Lung (tissue), 16 donors: ENCODE data around the gene HAAO. TPM values are rescaled to one million over a fixed set of nuclear protein-coding genes. Genes with fewer than 3 reads are reported as not detected.

Experiments
- ATAC-seq: fragments of 200-7000 bp; cut with Tn5 transposase; one replicate; pipeline ENCODE4 v1.9.1; 2020; ENCODE audit warnings: moderate number of reproducible peaks; ENCODE audit not compliant: insufficient read depth, low FRiP score
- DNase-seq, 3 donors: peaks; one replicate each; pipeline ENCODE4 v3.0.0-alpha.2; 2013 to 2017
- H3K27ac ChIP-seq, 2 donors: one replicate each; pipeline ENCODE4 v1.5.1; 2013; ENCODE audit warnings: mild to moderate bottlenecking in 2 of 2, moderate library complexity in 2 of 2, control low read depth in 1 of 2, inconsistent platforms in 1 of 2, low read depth in 1 of 2, low read length in 1 of 2
- H3K27me3 ChIP-seq, 3 donors: one replicate each; pipeline ENCODE4 v1.5.1; 2013; ENCODE audit warnings: low read length in 2 of 3; ENCODE audit not compliant: control insufficient read depth in 3 of 3, insufficient read depth in 3 of 3
- H3K36me3 ChIP-seq, 4 donors: one replicate each; pipeline ENCODE4 v1.5.1; 2013; ENCODE audit warnings: low read length in 4 of 4, mild to moderate bottlenecking in 1 of 4, moderate library complexity in 1 of 4; ENCODE audit not compliant: control insufficient read depth in 4 of 4, insufficient read depth in 4 of 4
- H3K4me1 ChIP-seq, 5 donors: one replicate each; pipeline ENCODE4 v1.5.1; 2013; ENCODE audit warnings: low read length in 5 of 5, mild to moderate bottlenecking in 2 of 5, moderate library complexity in 1 of 5; ENCODE audit not compliant: control insufficient read depth in 5 of 5, insufficient read depth in 5 of 5
- H3K4me3 ChIP-seq: one replicate; pipeline ENCODE4 v1.5.1; 2013; ENCODE audit warnings: mild to moderate bottlenecking, control low read depth, moderate library complexity
- H3K9ac ChIP-seq, 2 donors: one replicate each; pipeline ENCODE4 v1.5.1; 2013; ENCODE audit warnings: low read length in 2 of 2, control low read depth in 1 of 2; ENCODE audit not compliant: insufficient read depth in 1 of 2
- H3K9me3 ChIP-seq, 4 donors: one replicate each; pipeline ENCODE4 v1.5.1; 2013; ENCODE audit warnings: low read length in 3 of 4, mild to moderate bottlenecking in 1 of 4, moderate library complexity in 1 of 4; ENCODE audit not compliant: control insufficient read depth in 4 of 4, insufficient read depth in 3 of 4
- WGBS, 2 donors: extraction: QIAGEN DNeasy Blood & Tissue Kit; methylation state at CpG; one replicate each; pipeline ENCODE4 v1.1.7; 2013; 5-methylcytosine and 5-hydroxymethylcytosine counted together
- long read RNA-seq, 5 donors: transcript quantifications; one replicate each; lab custom pipeline, GENCODE V29; 2026
- polyA plus RNA-seq, 2 donors: library from polyadenylated mRNA; stranded (reverse); fragments of 200-250 nt; gene quantifications; one replicate each; pipeline ENCODE4 v1.2.1, GENCODE V29; 2013
- total RNA-seq, 2 donors: library from RNA; depleted of rRNA in 1 of 2; stranded (reverse); fragments of >200 nt in 1 of 2; gene quantifications; one replicate each; pipeline ENCODE4 v1.2.1, GENCODE V29; 2014 to 2021
- TF ChIP-seq, protein P1 (sequence below): IDR thresholded peaks from 2 replicates; pipeline ENCODE4 v1.5.1; 2012; ENCODE audit warnings: mild to moderate bottlenecking; ENCODE audit errors: control extremely low read depth, extremely low read depth
- donor health status: control.
- donor health status: control.
- donor health status: Bipolar disorder and iron deficiency.
- donor health status: healthy.
- donor health status: DM: yes; HTN: yes; CAD: no.

The HAAO gene
- total RNA-seq (10 to 100 TPM; 12.5 to 13.0 TPM), polyA plus RNA-seq (1 to 10 TPM; 3.7 to 6.2 TPM)
- long read RNA-seq, donor 1, partial matches to known transcripts = 0 of 6 reads
- long read RNA-seq, donor 1, other reads (novel, unspliced or antisense) = 0 of 6 reads
- long read RNA-seq, donor 2, partial matches to known transcripts = 0 of 4 reads
- long read RNA-seq, donor 2, other reads (novel, unspliced or antisense) = 0 of 4 reads
- long read RNA-seq, donor 3, partial matches to known transcripts = 0 of 3 reads
- long read RNA-seq, donor 3, other reads (novel, unspliced or antisense) = 0 of 3 reads
- long read RNA-seq, donor 4, partial matches to known transcripts = 0 of 2 reads
- long read RNA-seq, donor 4, other reads (novel, unspliced or antisense) = 0 of 2 reads
- long read RNA-seq, donor 5, partial matches to known transcripts = 7 of 11 reads
- long read RNA-seq, donor 5, other reads (novel, unspliced or antisense) = 0 of 11 reads

DNA sequence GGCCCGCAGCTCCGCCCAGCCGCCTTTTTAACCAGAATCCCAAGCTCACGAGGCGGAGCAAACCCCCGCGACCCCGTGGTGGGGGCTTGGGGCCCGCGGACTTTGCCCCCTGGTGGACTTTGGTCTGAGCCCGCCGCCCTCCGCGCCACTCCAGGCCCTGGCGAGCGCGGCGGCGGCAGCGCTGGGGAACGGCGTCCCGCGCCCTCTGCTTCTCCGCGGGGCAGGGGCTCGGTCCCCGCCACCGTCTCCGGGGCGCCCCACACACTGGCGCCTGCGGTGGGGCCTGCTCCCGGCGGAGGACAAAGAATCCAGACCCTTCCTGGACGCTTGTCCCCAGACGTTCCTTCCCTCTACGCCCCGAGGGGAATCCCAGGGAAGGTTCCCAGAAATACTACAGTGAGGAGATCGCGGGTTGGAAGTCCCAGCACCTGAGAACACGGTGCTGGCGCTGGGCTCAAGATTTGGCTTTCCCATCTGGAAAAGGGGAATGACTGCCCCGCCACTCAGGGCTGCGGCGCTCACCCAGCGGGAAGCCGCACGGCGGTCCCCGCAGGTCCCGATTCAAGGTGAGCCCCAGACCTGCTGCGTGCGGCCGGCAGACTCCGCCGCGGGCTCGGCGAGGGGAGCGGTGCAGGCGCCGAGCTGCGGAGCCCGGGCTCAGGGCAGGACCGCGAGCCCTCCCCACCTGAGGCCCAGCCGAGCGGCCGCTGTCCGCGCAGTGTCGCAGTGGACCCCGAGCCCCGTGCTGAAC, at the start of gene HAAO:
TSS of gene HAAO (minus strand) at position 1 of the 751 bp plus-strand sequence. CDS start 47 bp downstream, outside the sequence.
- H3K4me1 ChIP-seq = peaks cover 0 to 36% (median 24%) of the 10 kb centered on the region in 5 donors

DNA sequence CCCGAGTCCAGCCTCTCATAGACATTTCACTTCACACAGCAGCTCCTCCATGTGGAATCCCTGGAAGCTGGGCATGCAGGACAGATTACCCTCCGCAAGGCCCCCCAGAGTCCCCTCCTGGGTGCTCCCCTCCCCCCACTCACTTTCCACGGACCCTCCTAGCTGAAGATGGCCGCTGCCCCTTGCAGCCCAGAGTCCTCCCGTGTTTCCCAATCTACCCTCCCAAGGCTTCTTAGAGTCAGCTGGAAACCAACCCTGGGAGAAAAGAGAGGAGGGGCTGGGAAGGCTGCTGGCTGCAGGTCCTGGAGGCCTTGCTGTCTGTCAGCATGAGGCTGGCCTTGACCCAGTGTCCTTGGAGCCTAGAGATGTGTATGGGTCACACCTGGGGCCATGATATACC, 49.0 kb upstream of the HAAO start:
- Histone ChIP-seq H3K9me3 (peaks cover 0 to 2% (median 0%) of the 10 kb centered on the region in 4 donors), H3K27me3 (no peaks in the 10 kb centered on the region), H3K9ac (no peak overlapping the region), H3K4me3 (no peak overlapping the region), H3K27ac (no peak overlapping the region), H3K4me1 (peaks cover 0 to 22% (median 11%) of the 10 kb centered on the region in 5 donors), H3K36me3 (no peaks in the 10 kb centered on the region)
- WGBS, 2 donors = 93% methylated on average over 5 of the region's 5 CpGs
- DNase-seq (no peak), ATAC-seq (no peak)
- TF ChIP-seq, protein P1, sequence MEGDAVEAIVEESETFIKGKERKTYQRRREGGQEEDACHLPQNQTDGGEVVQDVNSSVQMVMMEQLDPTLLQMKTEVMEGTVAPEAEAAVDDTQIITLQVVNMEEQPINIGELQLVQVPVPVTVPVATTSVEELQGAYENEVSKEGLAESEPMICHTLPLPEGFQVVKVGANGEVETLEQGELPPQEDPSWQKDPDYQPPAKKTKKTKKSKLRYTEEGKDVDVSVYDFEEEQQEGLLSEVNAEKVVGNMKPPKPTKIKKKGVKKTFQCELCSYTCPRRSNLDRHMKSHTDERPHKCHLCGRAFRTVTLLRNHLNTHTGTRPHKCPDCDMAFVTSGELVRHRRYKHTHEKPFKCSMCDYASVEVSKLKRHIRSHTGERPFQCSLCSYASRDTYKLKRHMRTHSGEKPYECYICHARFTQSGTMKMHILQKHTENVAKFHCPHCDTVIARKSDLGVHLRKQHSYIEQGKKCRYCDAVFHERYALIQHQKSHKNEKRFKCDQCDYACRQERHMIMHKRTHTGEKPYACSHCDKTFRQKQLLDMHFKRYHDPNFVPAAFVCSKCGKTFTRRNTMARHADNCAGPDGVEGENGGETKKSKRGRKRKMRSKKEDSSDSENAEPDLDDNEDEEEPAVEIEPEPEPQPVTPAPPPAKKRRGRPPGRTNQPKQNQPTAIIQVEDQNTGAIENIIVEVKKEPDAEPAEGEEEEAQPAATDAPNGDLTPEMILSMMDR = no peak

More for the DNA sequence above, at the start of gene HAAO:
- Histone ChIP-seq H3K27me3 (no peaks in the 10 kb centered on the region), H3K9ac (peak within 1 kb of the TSS; percentile 68 to 92), H3K9me3 (no peaks in the 10 kb centered on the region), H3K36me3 (peaks cover 0 to 11% (median 0%) of the 10 kb centered on the region in 4 donors), H3K27ac (peak within 1 kb of the TSS; percentile 55 to 83), H3K4me3 (peak within 1 kb of the TSS; percentile 42)
- peak; percentile 80 to 87 (median 83) for DNase-seq
- ATAC-seq = peak; percentile 75
- TF ChIP-seq, protein P1 = no peak
- 1% methylated on average over 59 to 75 of the region's 75 CpGs for WGBS, 2 donors

DNA sequence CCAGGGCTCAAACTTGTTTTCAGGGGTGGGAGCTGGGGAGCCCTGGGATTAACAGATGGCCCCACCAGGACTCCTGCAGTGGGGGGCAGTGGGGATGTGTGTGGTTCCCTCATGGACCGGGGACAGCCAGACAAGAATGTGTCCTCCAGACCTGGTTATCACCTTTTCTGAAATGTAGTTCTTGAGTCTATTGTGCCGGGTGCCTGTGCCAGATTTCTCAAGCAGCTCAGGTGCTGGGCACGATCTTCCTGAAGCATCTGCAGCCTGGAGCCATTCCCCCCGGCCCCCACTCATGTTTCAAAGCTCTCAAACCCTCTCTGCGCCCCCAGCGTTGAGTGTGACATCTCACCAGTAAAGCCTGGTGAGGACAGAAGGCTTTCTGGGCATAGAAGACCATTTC, 48.4 kb upstream of the HAAO start:
- Histone ChIP-seq H3K4me3 (no peak overlapping the region), H3K9ac (no peak overlapping the region), H3K27ac (no peak overlapping the region), H3K36me3 (no peaks in the 10 kb centered on the region), H3K4me1 (peaks cover 0 to 16% (median 8%) of the 10 kb centered on the region in 5 donors), H3K27me3 (no peaks in the 10 kb centered on the region), H3K9me3 (peaks cover 0 to 2% (median 0%) of the 10 kb centered on the region in 4 donors)
- 88 to 90% methylated on average over 6 of the region's 6 CpGs for WGBS, 2 donors
- TF ChIP-seq, protein P1 = no peak
- DNase-seq (no peak), ATAC-seq (no peak)
